SK-N-SH treated with all-trans-retinoic acid at 6 μM for 48 hours (cell line): ENCODE measurements around the gene GAGE1.
"Not testable (repeated sequence)": the region's sequence is repeated elsewhere in the genome, so short reads cannot be mapped to it uniquely, and the experiment has no call there.

ENCODE experiments used
- BACH2 ChIP-seq: fragments of 250-450 bp; sonication (Bioruptor Pico); IDR thresholded peaks from 2 replicates; pipeline ENCODE4 v1.9.0; 2021; ENCODE audit warnings: mild to moderate bottlenecking, borderline replicate concordance
- CSRNP3 ChIP-seq: fragments of 250-450 bp; sonication (Bioruptor Pico); IDR thresholded peaks from 2 replicates; pipeline ENCODE4 v1.5.1; 2021; ENCODE audit warnings: mild to moderate bottlenecking, moderate library complexity
- ZFP3 ChIP-seq: fragments of 250-450 bp; sonication (Bioruptor Pico); IDR thresholded peaks from 2 replicates; pipeline ENCODE4 v1.5.0; 2020; ENCODE audit warnings: mild to moderate bottlenecking, moderate library complexity
- ZFP30 ChIP-seq: fragments of 450-650 bp; formaldehyde crosslinking; IDR thresholded peaks from 2 replicates; pipeline ENCODE4 v1.5.0; 2022; ENCODE audit warnings: mild to moderate bottlenecking, moderate library complexity
- ZNF565 ChIP-seq: fragments of 450-650 bp; formaldehyde crosslinking; conservative IDR thresholded peaks from 2 replicates; pipeline ENCODE4 v1.5.0; 2020; ENCODE audit warnings: low read depth, mild to moderate bottlenecking, moderate library complexity
- TF ChIP-seq, protein P1 (sequence below): fragments of 250-450 bp; sonication (Bioruptor Pico); IDR thresholded peaks from 2 replicates; pipeline ENCODE4 v1.8.0; 2020; ENCODE audit warnings: mild to moderate bottlenecking, moderate library complexity, borderline replicate concordance

DNA sequence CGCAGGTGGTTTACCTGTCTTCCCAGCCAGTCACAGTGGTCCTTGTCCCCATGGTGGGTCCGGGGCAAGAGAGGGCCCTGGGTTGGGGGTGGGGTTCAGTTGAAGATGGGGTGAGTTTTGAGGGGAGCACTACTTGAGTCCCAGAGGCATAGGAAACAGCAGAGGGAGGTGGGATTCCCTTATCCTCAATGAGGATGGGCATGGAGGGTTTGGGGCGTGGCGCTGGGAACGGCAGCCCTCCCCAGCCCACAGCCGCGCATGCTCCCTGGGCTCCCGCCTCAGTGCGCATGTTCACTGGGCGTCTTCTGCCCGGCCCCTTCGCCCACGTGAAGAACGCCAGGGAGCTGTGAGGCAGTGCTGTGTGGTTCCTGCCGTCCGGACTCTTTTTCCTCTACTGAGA lies 9.6 kb upstream of the GAGE1 start, which contains the start of gene GAGE2A:
- not testable (repeated sequence) for TF ChIP-seq ZNF565 (CRISPR knock-in tag); CSRNP3 (CRISPR knock-in tag); ZFP3; BACH2 (CRISPR knock-in tag); ZFP30 (CRISPR knock-in tag)
- TF ChIP-seq, protein P1, sequence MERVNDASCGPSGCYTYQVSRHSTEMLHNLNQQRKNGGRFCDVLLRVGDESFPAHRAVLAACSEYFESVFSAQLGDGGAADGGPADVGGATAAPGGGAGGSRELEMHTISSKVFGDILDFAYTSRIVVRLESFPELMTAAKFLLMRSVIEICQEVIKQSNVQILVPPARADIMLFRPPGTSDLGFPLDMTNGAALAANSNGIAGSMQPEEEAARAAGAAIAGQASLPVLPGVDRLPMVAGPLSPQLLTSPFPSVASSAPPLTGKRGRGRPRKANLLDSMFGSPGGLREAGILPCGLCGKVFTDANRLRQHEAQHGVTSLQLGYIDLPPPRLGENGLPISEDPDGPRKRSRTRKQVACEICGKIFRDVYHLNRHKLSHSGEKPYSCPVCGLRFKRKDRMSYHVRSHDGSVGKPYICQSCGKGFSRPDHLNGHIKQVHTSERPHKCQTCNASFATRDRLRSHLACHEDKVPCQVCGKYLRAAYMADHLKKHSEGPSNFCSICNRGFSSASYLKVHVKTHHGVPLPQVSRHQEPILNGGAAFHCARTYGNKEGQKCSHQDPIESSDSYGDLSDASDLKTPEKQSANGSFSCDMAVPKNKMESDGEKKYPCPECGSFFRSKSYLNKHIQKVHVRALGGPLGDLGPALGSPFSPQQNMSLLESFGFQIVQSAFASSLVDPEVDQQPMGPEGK (CRISPR knock-in tag) = not testable (repeated sequence)
